SK-N-SH treated with all-trans-retinoic acid at 6 μM for 48 hours (cell line): ENCODE measurements around the gene RET.

Experiments
- ATAC-seq: fragments of 200-7000 bp; cut with Tn5 transposase; 3 replicates; pipeline ENCODE4 v1.9.1; 2020; ENCODE audit warnings: mild to moderate bottlenecking, moderate library complexity
- ARNTL ChIP-seq: fragments of 450-650 bp; formaldehyde crosslinking; IDR thresholded peaks from 2 replicates; pipeline ENCODE4 v1.5.0; 2020; ENCODE audit warnings: low read depth, mild to moderate bottlenecking, moderate library complexity, borderline replicate concordance
- BACH2 ChIP-seq: fragments of 250-450 bp; sonication (Bioruptor Pico); IDR thresholded peaks from 2 replicates; pipeline ENCODE4 v1.9.0; 2021; ENCODE audit warnings: mild to moderate bottlenecking, borderline replicate concordance
- CREB5 ChIP-seq: fragments of 250-450 bp; sonication (Bioruptor Pico); IDR thresholded peaks from 2 replicates; pipeline ENCODE4 v1.5.1; 2020; ENCODE audit warnings: low read depth, mild to moderate bottlenecking, moderate library complexity
- CSDC2 ChIP-seq: fragments of 250-450 bp; sonication (Bioruptor Pico); IDR thresholded peaks from 2 replicates; pipeline ENCODE4 v1.5.0; 2020; ENCODE audit warnings: mild to moderate bottlenecking, moderate library complexity
- ESRRG ChIP-seq: fragments of 250-450 bp; sonication (Bioruptor Pico); IDR thresholded peaks from 2 replicates; pipeline ENCODE4 v1.6.1; 2021; ENCODE audit warnings: mild to moderate bottlenecking
- GLIS3 ChIP-seq: fragments of 250-450 bp; sonication (Bioruptor Pico); IDR thresholded peaks from 2 replicates; pipeline ENCODE4 v1.5.0; 2020; ENCODE audit warnings: mild to moderate bottlenecking, moderate library complexity
- OSR1 ChIP-seq: fragments of 250-450 bp; sonication (Bioruptor Pico); IDR thresholded peaks from 2 replicates; pipeline ENCODE4 v1.8.0; 2022; ENCODE audit warnings: moderate library complexity, mild to moderate bottlenecking, inconsistent platforms
- PATZ1 ChIP-seq: fragments of 250-450 bp; sonication (Bioruptor Pico); IDR thresholded peaks from 2 replicates; pipeline ENCODE4 v1.8.0; 2020; ENCODE audit warnings: mild to moderate bottlenecking, moderate library complexity, borderline replicate concordance
- PPARA ChIP-seq: fragments of 250-450 bp; sonication (Bioruptor Pico); IDR thresholded peaks from 2 replicates; pipeline ENCODE4 v1.5.0; 2020; ENCODE audit warnings: mild to moderate bottlenecking, borderline replicate concordance
- SNAI2 ChIP-seq: fragments of 250-450 bp; sonication (Bioruptor Pico); IDR thresholded peaks from 2 replicates; pipeline ENCODE4 v1.5.0; 2020; ENCODE audit warnings: mild to moderate bottlenecking, moderate library complexity
- TCF4 ChIP-seq: fragments of 250-450 bp; sonication (Bioruptor Pico); IDR thresholded peaks from 2 replicates; pipeline ENCODE4 v1.8.0; 2021; ENCODE audit warnings: mild to moderate bottlenecking, moderate library complexity, borderline replicate concordance
- TOX ChIP-seq: fragments of 250-450 bp; sonication (Bioruptor Pico); IDR thresholded peaks from 2 replicates; pipeline ENCODE4 v1.8.0; 2021; ENCODE audit warnings: mild to moderate bottlenecking, moderate library complexity, borderline replicate concordance
- ZC3H10 ChIP-seq: fragments of 250-450 bp; sonication (Bioruptor Pico); IDR thresholded peaks from 2 replicates; pipeline ENCODE4 v1.5.1; 2021; ENCODE audit warnings: mild to moderate bottlenecking, moderate library complexity
- ZFP3 ChIP-seq: fragments of 250-450 bp; sonication (Bioruptor Pico); IDR thresholded peaks from 2 replicates; pipeline ENCODE4 v1.5.0; 2020; ENCODE audit warnings: mild to moderate bottlenecking, moderate library complexity
- ZFP30 ChIP-seq: fragments of 450-650 bp; formaldehyde crosslinking; IDR thresholded peaks from 2 replicates; pipeline ENCODE4 v1.5.0; 2022; ENCODE audit warnings: mild to moderate bottlenecking, moderate library complexity
- ZNF565 ChIP-seq: fragments of 450-650 bp; formaldehyde crosslinking; conservative IDR thresholded peaks from 2 replicates; pipeline ENCODE4 v1.5.0; 2020; ENCODE audit warnings: low read depth, mild to moderate bottlenecking, moderate library complexity
- ZNF70 ChIP-seq: fragments of 450-650 bp; formaldehyde crosslinking; IDR thresholded peaks from 2 replicates; pipeline ENCODE4 v1.5.0; 2020; ENCODE audit warnings: mild to moderate bottlenecking, moderate library complexity
- ZNF8 ChIP-seq: fragments of 450-650 bp; formaldehyde crosslinking; IDR thresholded peaks from 2 replicates; pipeline ENCODE4 v1.5.0; 2020; ENCODE audit warnings: mild to moderate bottlenecking, moderate library complexity
- TF ChIP-seq, protein P1 (sequence below): fragments of 250-450 bp; sonication (Bioruptor Pico); IDR thresholded peaks from 2 replicates; pipeline ENCODE4 v1.8.0; 2021; ENCODE audit warnings: low read depth, mild to moderate bottlenecking, moderate library complexity, borderline replicate concordance
- TF ChIP-seq, protein P2 (sequence below): fragments of 250-450 bp; sonication (Bioruptor Pico); IDR thresholded peaks from 2 replicates; pipeline ENCODE4 v1.5.0; 2020; ENCODE audit warnings: mild to moderate bottlenecking, moderate library complexity
- TF ChIP-seq, protein P3 (sequence below): fragments of 250-450 bp; sonication (Bioruptor Pico); IDR thresholded peaks from 2 replicates; pipeline ENCODE4 v1.5.1; 2021; ENCODE audit warnings: mild to moderate bottlenecking, moderate library complexity

The RET gene

DNA sequence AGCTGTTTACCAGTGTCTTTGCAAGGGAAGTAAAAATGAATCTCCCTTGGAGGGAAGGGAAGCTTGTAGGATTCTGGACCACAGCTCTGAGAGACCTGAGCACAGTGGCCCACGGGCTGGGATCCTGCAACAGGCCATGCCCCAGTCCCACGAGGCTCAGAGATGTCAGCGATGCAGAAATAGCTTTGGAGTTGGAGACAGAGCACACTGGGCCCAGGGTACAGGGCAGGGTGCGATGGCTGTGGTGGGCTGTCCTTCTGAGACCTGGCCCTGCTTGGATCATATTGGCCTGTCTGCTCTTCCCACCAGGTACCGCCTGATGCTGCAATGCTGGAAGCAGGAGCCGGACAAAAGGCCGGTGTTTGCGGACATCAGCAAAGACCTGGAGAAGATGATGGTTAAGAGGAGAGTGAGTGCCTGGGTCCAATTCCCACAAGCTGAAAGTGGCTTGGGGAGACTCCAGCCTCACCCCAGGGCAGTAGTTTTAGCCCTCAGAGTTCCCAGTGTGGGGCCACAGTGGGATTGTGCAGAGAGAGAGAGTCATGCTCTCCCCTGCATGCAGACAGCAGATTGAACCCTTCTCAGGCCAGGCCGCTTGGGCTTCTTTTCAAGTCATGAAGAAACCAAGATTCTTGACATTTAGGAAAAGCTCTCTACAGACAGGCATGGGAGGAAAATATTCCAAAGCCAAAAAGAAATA lies 47.9 kb downstream of the RET start:
- TF ChIP-seq GLIS3 (CRISPR knock-in tag) (no peak), ZC3H10 (CRISPR knock-in tag) (no peak), ZFP30 (CRISPR knock-in tag) (no peak), ZNF565 (no peak)
- TF ChIP-seq, protein P1, sequence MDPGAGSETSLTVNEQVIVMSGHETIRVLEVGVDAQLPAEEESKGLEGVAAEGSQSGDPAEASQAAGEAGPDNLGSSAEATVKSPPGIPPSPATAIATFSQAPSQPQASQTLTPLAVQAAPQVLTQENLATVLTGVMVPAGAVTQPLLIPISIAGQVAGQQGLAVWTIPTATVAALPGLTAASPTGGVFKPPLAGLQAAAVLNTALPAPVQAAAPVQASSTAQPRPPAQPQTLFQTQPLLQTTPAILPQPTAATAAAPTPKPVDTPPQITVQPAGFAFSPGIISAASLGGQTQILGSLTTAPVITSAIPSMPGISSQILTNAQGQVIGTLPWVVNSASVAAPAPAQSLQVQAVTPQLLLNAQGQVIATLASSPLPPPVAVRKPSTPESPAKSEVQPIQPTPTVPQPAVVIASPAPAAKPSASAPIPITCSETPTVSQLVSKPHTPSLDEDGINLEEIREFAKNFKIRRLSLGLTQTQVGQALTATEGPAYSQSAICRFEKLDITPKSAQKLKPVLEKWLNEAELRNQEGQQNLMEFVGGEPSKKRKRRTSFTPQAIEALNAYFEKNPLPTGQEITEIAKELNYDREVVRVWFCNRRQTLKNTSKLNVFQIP (CRISPR knock-in tag) = no peak
- ATAC-seq = no peak

GRCh38 chr10:43125274-43125845 lies 48.5 kb downstream of the RET start:
- TF ChIP-seq GLIS3 (CRISPR knock-in tag) (no peak), ZNF8 (CRISPR knock-in tag) (no peak), BACH2 (CRISPR knock-in tag) (no peak), OSR1 (CRISPR knock-in tag) (no peak), CREB5 (CRISPR knock-in tag) (no peak), ZFP30 (CRISPR knock-in tag) (no peak), TOX (CRISPR knock-in tag) (no peak), PATZ1 (no peak), ESRRG (no peak), ZFP3 (CRISPR knock-in tag) (no peak), SNAI2 (CRISPR knock-in tag) (no peak), ZNF70 (CRISPR knock-in tag) (no peak), PPARA (CRISPR knock-in tag) (no peak), CSDC2 (CRISPR knock-in tag) (no peak), ZC3H10 (CRISPR knock-in tag) (no peak), ZNF565 (no peak)
- TF ChIP-seq, protein P2, sequence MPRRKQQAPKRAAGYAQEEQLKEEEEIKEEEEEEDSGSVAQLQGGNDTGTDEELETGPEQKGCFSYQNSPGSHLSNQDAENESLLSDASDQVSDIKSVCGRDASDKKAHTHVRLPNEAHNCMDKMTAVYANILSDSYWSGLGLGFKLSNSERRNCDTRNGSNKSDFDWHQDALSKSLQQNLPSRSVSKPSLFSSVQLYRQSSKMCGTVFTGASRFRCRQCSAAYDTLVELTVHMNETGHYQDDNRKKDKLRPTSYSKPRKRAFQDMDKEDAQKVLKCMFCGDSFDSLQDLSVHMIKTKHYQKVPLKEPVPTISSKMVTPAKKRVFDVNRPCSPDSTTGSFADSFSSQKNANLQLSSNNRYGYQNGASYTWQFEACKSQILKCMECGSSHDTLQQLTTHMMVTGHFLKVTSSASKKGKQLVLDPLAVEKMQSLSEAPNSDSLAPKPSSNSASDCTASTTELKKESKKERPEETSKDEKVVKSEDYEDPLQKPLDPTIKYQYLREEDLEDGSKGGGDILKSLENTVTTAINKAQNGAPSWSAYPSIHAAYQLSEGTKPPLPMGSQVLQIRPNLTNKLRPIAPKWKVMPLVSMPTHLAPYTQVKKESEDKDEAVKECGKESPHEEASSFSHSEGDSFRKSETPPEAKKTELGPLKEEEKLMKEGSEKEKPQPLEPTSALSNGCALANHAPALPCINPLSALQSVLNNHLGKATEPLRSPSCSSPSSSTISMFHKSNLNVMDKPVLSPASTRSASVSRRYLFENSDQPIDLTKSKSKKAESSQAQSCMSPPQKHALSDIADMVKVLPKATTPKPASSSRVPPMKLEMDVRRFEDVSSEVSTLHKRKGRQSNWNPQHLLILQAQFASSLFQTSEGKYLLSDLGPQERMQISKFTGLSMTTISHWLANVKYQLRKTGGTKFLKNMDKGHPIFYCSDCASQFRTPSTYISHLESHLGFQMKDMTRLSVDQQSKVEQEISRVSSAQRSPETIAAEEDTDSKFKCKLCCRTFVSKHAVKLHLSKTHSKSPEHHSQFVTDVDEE (CRISPR knock-in tag) = no peak
- TF ChIP-seq, protein P3, sequence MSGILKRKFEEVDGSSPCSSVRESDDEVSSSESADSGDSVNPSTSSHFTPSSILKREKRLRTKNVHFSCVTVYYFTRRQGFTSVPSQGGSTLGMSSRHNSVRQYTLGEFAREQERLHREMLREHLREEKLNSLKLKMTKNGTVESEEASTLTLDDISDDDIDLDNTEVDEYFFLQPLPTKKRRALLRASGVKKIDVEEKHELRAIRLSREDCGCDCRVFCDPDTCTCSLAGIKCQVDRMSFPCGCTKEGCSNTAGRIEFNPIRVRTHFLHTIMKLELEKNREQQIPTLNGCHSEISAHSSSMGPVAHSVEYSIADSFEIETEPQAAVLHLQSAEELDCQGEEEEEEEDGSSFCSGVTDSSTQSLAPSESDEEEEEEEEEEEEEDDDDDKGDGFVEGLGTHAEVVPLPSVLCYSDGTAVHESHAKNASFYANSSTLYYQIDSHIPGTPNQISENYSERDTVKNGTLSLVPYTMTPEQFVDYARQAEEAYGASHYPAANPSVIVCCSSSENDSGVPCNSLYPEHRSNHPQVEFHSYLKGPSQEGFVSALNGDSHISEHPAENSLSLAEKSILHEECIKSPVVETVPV = no peak
- TF ChIP-seq, all 23 proteins: peak for 0
- ATAC-seq = no peak

DNA sequence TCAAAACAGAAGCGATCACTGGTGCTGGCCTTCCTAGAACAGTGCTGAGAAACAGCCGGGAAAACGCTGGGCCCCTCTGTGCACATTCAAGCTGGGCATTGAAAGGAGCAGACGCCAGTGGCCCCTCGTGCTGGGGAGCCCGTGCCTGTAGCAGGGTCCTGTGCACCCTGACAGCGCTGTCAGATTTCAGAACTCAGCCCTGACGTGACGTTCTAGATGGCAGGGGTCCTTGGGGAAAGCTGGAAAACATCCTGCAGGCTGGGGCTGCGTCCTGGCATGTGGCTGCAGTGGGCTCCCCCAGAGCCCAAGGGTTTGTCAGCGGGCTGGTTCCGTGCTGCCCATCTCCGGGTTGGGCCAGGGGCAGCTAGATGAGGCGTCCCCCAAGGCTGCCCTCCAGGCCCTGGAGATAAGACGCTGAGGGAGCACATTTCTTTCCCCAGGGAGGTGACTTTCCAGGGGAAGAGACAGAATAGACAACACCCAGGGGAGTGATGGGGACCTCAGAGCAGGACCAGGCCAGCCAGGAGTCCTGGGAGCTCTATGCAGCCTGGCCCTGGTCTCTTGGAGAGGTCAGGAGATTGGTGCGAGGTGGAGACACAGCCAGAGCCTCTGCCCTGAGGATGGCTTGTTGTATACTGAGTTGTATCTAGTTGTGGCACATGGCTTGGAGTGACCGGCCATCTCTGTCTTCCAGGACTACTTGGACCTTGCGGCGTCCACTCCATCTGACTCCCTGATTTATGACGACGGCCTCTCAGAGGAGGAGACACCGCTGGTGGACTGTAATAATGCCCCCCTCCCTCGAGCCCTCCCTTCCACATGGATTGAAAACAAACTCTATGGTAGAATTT lies 49.2 kb downstream of the RET start:
- TF ChIP-seq TCF4 (CRISPR knock-in tag) = no peak
- TF ChIP-seq ZNF70 (CRISPR knock-in tag) = no peak
- TF ChIP-seq ARNTL = no peak

More for the DNA sequence above, 49.2 kb downstream of the RET start:
- no peak for ATAC-seq
